GM19467 (cell line): ENCODE results near the gene RAB36.

Source experiments
- ATAC-seq: cut with Tn5 transposase; IDR thresholded peaks from one replicate; pipeline ENCODE4 v1.9.1; 2021; ENCODE audit warnings: mild to moderate bottlenecking, moderate library complexity; ENCODE audit not compliant: unreplicated experiment

The RAB36 gene

GRCh38 chr22:23137468-23137867 is 7.8 kb upstream of the RAB36 start:
- no peak for ATAC-seq

GRCh38 chr22:23137905-23138561 is 7.2 kb upstream of the RAB36 start:
- peak; percentile 33 for ATAC-seq

DNA sequence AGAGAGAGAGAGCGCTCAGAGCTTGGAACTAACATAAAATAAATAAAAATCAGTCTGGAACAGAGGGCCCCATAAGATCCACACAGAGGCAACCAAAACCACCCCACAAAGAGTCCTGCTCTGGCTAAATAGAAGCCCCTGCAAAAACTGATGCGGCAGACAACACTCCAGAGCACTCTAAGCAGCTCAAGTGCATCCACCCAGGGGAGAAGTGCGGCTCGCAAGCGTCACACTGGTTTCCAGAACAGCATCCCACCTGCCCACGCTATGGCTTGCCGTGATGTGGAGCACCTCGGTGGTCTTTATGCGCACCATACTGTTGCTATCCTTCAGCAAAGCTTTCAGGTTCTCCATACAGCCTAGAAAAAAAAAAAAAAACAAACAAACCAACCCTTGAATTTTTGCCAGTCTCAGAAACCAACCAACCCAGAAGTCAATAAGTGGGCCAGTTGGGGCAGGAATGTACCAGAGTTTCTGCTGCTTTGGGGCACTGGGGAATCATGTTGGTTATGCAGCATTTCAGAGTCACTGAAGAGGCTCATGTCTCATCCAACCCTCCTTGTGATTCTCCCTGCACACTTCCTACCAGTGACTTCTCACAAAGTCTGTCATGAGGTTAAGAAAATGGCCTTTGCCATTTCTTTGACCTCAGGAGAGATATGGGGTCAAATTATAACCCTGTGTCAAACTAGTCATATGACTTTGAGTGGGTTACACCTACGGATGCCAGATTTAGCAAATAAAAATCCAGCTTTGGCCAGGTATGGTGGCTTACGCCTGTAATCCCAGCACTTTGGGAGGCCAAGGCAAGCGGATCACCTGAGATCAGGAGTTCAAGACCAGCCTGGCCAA is 6.5 kb upstream of the RAB36 start:
- ATAC-seq: no peak

DNA sequence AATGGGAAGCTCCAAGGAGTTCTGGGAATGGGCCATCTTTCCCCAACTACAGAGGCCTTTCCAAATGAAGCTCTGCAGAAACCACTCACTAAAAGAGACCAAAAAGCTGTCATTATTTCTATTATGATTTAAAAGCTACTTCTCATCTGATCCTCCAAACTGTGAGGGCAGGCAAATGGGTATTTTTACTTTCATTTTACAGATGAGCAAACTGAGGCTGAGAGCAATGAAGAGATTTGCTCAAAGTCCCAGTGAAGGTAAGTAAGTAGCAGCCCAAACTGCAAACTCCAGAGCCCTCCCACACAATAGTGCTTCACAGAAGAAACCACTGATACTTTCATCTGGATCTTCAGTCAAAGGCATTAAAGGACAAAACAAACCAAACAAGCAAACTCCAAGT is 4.9 kb upstream of the RAB36 start:
- no peak for ATAC-seq

- ATAC-seq: no peak
These were observed 2.7 kb upstream of the RAB36 start for GRCh38 chr22:23142546-23143105.

DNA sequence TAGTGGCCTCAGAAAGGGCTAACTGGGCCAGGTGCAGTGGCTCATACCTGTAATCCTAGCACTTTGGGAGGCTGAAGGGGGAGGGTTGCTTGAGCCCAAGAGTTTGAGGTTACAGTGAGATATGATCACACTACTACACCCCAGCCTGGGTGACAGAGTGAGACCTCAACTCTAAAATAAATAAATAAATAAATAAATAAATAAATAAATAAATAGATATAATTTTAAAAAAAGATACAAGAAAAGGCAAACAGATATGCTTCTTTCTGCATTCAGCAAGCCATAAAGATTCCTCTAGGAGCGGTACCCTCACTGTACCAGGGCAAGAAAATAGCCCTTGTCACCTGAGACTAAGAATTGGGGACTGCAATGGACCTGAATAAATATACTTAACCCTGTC is 2.2 kb upstream of the RAB36 start:
- ATAC-seq: no peak

DNA sequence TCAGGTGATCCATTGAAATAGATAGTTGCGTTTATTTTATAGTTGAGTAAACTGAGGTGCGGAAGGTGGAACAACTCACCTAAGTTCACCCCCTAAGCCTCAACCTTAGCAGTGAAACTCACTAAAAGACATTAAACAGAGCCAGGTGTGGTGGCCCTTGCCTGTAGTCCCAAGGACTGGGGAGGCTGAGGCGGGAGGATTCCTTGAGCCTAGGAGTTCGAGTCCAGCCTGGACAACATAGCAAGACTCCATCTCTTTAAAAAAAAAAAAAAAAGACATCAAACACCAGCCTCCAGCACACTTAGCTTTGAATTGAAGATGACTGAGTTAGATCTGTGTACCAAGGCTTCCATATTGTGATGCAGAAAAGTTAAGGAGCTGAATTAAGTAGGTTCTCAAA is 845 bp upstream of the RAB36 start:
- no peak for ATAC-seq

DNA sequence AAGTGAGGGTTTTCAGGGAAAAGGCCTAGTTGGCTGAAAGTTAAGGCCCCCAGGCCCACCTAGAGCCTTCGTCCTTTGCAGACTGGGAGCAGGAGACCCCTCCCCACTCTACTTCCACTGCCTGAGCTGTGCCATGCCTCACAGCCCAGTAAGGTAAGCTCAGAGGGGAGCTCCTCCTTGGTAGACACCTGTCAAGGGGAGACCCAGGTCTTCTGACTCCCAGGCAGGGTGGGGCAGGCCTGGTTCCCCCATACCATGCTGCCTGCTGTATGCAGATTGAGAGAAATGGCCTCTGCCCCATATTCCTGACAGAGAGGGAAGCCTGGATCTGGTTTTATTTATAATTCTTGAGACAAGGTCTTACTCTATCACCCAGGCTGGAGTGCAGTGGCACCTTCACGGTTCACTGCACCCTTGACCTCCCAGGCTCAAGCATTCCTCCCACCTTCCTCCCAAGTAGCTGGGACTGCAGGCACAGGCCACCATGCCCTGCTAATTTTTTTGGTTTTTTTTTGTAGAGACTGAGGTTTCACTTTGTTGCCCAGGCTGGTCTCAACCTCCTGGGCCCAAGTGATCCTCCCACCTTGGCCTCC is 697 bp downstream of the RAB36 start:
- no peak for ATAC-seq

- no peak for ATAC-seq
These were observed 1.4 kb downstream of the RAB36 start for GRCh38 chr22:23146478-23147205.

- no peak for ATAC-seq
These were observed 2.5 kb downstream of the RAB36 start for GRCh38 chr22:23147617-23148387.

- ATAC-seq: no peak
These were observed 4.5 kb downstream of the RAB36 start for GRCh38 chr22:23149743-23150238.

- no peak for ATAC-seq
These were observed 5.5 kb downstream of the RAB36 start for GRCh38 chr22:23150762-23151161.

DNA sequence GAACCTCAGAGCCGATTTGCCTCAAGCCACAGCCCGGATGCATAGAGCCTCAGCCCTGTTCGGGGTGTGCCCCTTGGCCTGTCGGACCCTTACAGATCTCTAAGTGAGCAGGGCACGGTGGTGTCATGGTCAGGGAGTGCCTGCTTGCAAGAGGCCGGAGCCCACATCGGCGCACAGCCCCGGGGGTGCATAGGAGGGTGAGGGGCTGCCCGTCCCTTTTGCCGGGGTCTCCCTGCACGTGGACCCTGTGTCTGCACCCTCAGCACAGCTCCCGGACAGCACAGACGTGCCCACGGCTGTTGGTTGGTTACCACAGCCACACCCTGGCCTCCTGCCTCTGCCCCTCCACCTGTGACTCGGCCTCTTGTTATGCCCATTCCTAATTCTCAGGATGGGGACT is 6.5 kb downstream of the RAB36 start:
- ATAC-seq: no peak

DNA sequence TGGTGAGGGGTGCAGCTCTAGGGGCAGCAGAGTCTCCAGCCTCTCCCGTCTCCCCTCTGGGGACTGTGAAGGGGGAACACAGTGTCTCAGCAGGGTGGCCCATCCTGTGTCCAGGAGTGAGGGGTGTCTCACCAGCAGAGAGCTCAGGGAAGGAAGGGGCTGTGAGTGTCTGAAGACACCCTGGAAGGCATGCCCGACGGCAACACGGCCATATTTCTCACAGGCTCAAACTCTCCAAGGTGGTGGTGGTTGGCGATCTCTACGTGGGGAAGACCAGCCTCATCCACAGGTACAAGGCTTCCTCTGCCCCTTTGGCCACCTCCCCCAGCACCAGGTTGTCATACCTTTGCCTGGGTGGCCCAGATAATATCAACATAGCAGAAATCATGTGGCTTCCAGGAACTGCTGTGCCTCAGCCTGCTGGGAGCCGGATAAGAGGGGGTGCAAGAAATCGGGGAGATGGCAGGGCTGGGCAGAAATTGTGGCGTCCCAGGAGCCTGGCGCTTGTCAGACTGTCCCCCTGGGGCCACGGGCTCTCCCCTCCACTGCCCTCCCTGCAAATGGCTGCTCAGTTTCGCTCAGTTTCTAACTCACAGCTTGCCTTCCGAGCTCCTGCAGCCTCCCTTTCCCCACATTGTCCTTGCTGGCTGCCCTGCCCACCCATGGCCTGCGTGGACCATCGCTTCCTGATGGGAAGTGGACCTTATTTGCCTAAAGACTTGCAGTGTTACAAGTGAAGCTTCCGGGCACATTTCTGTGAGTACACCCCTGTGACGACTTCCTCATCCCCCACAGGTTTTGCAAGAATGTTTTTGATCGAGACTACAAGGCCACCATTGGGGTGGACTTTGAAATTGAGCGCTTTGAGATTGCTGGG is 7.2 kb downstream of the RAB36 start:
- ATAC-seq: no peak

- no peak for ATAC-seq
These were observed 8.7 kb downstream of the RAB36 start for GRCh38 chr22:23153994-23154393.

DNA sequence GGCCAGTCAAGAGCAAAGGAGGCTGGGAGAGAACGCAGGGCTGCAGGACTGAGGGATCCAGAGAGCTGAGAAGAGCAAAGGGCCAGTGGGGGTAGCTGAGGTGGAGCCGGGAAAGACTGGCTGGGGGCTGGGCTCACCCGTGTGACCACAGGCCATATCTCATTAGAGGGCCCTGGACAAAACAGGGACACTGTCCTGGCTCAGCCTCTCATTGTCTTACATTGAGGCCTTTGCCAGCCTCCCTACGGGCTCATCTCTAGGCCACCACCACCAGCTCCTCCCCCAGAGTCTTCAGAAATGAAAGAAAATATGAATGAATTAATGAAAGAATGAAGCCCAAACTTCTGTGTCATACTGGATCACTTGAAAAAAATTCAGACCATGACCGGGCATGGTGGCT is 9.2 kb downstream of the RAB36 start:
- ATAC-seq: no peak

DNA sequence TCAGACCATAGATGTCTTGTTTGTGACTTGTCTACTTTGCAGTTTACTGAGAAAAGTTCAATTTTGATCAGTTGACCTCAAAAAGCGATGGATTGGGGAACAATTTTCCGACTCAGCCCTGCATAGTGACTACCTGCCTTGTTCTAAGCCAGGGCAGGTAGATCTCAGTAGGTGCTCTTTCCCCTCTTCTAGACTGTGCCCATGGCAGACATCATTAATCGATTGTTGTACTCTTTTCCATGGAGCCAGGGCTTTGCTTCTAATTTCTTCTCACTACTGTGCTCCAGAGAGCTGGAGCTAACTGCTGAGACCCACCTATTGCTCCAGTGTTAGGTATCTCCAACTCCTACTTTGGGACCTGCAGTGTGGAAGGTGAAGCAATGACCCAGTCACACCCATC is 9.9 kb downstream of the RAB36 start:
- no peak for ATAC-seq

DNA sequence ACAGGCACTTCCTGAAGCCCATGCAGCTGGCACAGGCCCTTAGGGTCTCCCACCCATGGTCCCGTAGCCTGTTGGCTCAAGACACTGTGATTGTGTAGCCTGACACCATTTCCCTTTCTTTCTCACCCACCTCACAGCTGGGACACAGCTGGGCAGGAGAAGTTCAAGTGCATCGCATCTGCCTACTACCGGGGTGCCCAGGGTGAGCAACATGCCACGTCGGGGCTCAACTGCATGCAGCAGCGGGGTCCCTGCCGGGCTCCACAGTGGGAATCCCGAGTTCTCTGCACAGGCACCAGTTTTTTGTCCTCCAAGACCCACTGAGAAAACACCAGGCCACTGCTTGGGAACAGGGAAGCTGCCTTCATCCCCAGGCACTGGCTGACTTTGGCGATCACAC is 10.6 kb downstream of the RAB36 start:
- no peak for ATAC-seq

DNA sequence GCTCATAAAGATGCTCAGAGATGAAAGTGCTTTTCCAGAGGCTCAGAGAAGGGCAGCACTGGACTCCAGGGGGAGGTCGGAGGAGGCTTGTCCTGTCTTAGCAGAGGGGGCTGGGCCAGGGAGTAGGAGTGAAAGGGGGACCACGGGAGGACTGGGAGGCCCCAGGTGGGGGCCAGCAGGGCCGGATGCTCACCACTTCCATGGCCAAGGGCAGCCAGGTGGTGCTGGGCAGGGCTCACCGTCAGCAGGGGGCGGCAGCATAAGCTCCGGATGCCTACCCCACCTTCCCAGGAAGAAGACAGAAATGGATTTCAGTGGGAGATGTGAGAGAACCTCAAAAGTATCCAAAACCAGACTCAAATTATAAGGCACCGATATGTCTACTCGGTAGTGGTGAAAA is 11.0 kb downstream of the RAB36 start:
- no peak for ATAC-seq
